GM21528 (cell line): ENCODE data around the gene PPIC.

ENCODE experiments used
- ATAC-seq: cut with Tn5 transposase; IDR thresholded peaks from one replicate; pipeline ENCODE4 v1.9.1; 2021; ENCODE audit warnings: mild to moderate bottlenecking, moderate library complexity; ENCODE audit not compliant: unreplicated experiment, low FRiP score

PPIC gene

DNA sequence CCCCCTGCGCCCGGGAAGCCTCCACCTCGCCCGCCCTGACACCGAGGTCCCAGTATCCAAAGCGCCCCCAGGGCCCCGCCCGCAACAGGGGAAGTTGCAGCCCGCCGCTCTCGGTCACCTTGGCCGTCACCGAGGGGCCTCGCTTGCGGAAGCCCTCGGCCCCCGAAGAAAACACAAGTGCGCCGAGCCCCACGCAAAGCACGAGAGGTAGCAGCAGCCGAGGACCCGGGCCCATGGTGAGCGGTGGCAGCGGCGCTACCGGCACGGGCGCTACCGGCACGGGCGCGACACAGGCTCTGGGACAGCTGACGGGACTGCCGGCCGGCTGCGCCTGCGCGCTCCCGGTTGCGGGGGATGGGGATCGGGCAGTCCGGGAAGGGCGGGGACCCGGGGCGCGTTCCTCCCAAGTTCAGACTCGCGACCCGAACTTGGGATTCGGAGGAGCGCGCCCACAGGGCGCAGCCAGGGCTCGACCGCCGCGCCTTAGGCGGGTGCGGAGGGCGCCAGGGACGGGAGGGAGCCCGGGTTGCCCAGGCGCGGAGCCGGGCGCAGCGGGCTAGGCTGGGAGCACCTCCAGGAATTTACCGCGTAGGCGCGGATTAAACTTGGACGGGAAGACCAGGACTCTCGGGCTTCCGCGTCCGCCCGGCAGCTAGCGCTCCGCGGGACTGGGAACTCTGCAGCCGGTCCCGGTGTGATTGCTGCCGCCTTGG lies at the start of gene PPIC:
Gene PPIC (minus strand): TSS at position 335 of the 713 bp plus-strand sequence. CDS start 100 bp downstream, at position 235.
- peak; percentile 76 for ATAC-seq

DNA sequence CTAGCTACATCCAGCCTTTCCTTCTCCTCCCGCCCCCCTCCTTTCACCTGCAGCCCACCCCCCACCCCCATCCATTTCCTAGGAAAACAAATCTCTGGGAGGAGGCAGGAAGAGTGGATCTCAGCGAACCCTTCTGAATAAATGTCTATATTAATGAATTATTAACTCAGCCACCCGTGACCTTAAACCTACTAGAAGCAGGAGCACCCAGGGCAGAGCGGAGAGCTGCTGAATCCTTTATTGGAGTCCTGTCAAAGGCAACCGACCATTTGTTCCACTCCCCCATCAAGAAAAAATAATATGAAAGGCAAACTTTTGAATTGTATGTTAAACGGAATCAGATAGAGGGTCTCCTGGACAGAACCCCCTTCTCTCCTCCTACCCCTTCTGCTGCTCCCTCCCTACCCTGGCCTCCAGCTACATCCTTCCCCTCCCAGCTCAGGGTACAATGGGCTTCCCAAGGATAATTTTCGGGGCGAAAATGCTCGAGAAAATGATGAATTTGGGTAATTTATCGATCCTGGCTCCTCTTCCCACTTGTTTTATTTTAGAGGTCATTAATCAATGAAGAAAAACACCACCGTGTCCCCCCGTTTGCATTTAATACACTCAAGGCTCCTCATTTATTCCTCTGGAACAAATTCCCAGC lies 49.2 kb upstream of the PPIC start:
- no peak for ATAC-seq

DNA sequence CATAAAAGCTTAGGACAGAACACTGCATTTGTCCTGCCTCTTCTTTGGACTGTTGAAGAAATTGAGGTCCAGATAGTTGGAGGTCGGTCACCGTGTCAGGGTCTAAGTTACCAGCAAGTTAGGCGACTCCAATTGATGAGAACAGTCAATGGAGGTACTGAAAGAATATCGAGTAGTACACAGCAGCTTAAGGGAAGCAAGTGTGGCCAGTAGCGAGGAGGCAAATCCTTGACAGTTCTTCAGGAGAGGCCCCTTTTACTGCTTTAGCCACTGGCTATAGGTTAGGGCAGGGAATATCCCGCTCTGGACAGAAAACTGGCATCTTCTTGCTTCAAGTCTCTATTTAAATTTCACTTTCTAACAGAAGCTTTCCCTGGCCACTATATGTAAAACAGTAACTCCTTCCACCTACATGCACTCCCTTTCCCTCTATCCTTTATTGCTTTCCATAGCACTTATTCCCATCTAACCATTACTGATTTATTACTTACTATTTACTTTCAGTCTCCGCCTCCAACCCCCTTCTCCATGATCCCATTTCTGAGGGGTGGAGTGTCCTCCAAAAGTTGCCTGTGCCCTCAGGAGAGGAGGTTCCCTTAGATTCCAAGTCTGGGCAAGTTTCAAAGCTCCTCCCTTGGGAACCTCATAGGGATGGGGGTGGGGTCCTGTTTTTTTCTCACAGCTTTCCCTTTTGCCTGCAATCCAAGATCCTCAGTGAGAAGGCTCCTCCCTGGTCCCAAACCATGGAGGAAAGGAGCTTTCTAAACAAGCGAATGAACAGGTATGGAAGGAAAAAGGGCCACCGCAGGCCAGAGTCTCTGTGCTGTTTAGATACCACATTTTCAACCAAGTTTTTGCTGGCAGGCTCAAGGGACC lies 48.4 kb upstream of the PPIC start:
- ATAC-seq, result no peak

DNA sequence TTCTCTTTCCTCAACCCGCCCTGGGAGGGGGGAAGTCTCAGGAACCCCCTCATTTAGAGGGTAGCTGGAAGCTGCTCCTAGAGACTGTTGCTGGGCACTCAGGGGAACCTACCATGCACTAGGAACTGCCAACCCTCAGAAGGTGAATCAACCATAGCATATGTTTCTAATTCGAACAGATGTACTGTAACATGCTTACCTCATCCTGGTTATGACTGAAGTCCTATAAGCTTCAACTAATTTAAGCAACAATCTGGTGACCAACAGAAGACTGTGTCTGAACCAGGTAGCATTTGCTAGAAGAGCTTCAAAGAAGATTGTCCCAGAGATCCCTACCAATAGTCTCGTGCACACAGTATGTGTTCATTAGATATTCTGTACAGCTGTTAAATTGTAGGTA lies 46.8 kb upstream of the PPIC start:
- no peak for ATAC-seq

DNA sequence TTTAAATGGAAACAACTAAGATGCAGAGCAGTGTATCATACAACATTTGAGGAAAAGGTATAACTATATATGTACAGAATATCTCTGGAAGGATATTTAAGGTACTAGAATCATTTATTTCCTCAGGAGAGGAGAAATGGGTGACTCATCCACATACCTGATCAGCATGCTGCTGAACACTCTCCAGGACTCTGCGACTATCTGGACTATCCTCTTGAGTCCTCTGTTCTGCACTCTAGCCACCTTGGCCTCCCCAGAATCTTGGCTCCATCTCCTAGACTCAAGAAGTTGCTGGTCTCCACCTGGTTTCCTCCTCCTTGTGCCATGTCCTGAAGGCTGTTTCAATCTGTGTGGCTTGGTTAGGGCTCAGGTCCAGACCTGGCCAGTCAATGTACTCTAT lies 43.7 kb upstream of the PPIC start:
- ATAC-seq, result no peak

DNA sequence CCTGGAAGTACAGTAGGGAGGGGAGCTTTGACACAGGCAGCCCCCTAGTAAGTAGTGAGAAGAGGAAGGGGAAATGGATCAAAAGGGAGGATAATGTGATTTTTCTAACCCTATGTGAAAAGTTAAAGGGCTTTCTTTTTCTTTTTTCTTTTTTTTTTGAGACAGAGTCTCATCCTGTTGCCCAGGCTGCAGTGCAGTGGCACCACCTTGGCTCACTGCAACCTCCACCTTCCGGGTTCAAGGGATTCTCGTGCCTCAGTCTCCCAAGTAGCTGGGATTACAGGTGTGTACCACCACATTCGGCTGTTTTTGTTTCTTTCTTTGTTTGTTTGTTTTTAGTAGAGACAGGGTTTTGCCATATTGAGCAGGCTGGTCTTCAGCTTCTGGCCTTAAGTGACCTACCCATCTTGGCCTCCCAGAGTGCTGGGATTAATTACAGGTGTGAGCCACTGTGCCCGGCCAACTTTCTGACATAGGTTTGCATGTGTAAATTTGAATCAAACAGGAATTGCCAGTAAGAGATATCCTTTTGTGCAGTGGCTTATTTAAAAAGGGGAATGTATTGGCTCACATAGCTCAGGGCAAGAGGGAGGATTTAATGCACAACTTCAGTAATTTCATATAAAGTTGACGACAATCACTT lies 39.1 kb upstream of the PPIC start:
- ATAC-seq, result no peak

DNA sequence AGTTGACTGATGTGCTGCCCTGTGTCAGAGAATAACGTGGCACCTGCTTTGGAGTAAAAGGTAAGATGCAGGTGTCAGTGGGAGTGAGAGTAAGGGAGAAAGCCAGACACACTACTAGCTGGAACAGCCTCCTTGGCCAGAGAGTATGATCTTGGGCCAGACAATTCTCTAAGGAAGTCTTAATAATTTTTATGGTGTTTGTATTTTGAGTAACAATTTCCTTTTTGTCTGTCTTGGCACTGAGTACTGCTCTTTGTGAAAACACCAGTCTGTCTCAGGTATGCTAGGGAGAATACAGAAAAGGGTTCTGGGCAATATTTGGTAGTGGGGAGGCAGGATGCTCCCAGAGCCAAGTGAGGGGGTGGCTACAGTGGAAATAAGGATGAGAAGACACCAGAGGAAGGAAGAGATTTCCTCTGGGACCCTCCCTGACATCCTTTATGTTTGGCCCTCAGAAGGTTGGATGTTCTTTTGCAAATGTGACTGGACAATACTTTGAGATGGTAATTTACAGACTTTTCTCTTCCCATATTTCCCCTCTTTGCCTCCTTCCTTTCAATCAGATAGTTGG lies 31.9 kb upstream of the PPIC start:
- no peak for ATAC-seq

DNA sequence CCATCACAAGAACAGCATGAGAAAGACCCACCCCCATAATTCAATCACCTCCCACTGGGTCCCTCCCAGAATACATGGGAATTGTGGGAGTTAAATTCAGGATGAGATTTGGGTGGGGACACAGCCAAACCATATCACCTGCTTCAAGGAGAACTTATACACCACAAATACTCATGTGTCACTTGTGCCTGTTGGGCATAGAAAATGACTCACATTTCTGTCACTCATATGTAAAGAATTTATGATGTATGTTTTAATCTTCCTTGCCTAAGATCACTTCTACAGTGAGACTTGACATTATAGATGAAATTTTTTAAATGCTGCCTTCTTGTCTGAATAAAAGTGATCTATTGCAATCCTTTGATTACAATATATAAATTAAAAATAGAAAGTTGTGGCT lies 29.5 kb upstream of the PPIC start:
- no peak for ATAC-seq

DNA sequence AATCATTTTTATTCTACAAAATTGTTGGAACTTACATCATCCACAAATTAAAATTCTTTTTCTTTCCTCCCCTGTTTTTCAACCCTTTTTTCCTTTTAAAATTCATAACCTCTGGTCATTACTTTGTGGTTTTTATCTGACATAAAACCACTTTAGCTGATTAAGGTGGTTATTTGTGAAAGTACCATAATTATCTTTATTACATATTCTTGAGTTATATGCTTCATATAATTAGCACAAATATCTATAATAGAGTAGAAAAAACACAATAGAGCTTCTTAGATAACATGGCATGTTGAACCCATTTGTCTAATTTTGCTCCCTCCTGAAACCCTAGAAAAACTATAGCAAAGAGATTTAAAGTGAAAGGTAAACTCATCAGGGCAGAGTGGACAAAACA lies 22.9 kb upstream of the PPIC start:
- no peak for ATAC-seq

DNA sequence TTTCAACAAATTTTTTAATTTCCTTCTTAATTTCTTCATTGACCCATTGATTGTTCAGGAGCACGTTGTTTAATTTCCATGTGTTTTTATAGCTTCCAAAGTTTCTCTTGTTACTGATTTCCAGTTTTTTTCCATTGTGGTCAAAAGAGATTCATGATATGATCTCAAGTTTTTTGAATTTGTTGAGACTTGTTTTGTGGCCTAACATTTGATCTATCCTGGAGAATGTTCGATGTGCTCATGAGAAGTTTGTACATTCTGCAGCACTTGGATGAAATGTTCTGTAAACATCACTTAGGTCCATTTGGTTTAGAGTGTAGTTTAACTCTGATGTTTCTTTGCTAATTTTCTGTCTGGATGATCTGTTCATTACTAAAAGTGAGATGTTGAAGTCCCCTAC lies 14.7 kb upstream of the PPIC start:
- no peak for ATAC-seq

DNA sequence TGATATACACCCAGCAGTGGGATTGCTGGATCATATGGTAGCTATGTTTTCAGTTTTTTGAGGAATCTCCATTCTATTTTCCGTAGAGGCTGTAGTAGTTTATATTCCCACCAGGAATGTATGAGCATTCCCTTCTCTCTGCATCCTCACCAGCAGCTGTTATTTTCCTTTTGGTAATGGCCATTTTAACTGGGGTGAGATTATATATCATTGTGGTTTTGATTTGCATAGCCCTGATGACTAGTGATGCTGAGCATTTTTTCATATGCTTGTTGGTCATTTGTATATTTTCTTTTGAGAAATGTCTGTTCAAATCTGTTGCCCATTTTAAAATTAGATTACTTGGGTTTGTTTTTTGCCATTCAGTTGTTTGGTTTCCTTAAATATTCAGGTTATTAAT lies 11.2 kb upstream of the PPIC start:
- ATAC-seq, result no peak

DNA sequence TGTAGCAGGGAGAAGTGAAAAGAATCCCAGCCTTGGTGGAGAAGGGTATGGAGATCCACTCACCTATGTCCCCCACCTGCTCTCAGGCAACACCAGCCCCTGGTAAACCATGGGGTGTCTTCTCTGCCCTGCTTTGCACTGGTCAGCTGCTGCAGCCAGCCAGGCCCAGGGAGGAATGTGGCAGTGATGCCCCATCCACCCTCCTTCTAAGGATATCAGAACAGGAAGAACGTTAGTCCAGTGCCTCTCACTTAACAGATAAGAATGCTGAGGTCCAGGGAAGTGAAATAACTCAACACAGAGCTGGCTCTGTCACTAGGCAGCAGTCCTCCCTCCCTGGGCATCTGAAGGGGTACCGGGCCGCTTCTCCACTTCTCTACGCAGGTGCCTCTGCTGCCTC lies 9.7 kb upstream of the PPIC start:
- no peak for ATAC-seq

DNA sequence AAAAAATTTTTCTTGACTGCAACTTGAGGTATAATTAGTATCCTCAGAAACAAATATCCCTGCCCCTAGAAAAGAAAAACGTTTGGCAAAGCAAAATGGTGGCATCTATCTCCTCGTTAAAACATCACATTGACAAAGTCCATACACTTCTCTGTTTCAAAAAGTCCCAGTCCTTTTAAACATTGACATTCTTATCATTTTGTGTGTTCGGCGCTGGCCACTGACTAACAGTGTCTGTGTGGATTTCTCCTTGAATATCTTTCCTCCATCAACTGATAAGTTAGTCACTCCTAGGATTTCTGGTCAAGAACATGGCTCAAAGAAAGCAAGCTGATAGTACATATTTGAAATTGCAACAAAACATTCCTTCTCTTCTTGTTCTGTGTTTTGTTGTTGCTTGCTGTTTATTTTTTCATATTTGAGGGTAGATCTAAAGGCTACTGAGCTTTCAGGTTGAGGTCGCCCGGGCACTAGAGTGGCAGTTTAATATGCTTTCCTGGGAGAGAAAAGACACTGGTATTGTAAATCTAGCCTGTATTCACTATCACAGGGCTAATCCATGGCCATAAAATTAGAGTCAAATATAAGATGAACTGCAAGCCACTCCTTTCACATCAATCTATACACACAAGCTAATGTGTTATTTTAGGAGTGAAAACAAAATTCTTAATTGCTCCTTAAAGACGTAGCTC lies 8.5 kb upstream of the PPIC start:
- no peak for ATAC-seq

DNA sequence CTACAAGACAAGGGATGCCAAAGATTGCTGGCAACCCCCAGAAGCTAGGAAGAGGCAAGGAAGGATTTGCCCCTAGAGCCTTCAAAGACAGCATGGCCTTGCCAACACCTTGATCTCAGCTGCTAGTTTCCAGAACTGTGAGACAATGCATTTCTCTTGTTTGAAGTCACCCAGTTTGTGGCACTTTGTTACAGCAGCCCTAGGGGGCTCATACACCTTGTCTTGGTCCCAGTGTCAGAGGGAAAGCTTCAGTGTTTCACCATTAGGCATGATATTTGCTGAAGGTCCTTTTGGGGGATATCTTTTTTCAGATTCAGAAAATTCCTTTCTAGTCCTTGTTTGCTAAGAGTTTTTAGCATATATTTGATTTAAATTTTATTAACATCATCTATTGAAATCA lies 3.1 kb upstream of the PPIC start:
- no peak for ATAC-seq

DNA sequence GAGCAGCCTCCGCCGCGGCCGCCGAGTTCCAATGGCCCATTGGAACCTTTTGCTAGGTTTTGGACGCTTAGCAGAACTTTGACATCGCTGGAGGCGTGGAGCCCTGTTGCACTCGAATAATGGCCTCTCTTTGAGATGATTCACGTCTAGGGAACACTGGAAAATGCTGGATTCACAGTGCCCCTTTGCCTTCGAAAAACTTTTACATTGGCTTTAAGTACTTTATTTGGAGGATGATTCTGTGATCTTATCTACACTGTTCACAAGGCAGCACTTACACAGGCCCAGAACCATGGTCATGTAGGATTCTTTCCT lies 536 bp upstream of the PPIC start:
- no peak for ATAC-seq

DNA sequence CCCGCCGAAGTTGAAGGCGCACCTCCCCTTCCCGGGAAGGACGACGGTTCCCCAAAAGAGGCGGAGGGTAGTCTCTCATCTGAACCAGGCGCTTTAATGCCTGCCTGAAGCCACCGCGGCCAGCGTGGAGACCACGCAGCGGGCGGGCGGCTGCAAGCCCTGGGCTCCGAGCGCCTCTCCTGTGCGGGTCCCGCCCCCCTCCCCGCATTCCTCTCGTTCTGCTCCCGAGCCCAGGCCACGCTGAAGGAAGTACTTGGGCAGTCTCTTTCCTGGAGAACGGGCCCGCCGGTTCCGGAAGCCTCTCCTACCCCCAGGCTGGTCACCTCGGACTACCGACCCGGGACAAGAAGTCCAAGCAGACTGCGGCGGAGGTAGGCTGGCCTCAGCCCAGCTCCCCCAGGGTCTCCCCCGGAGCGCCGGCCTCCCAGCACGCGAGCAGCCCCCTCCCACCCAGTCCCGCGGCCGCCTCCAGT lies 571 bp downstream of the PPIC start:
- ATAC-seq, result peak; percentile 26

DNA sequence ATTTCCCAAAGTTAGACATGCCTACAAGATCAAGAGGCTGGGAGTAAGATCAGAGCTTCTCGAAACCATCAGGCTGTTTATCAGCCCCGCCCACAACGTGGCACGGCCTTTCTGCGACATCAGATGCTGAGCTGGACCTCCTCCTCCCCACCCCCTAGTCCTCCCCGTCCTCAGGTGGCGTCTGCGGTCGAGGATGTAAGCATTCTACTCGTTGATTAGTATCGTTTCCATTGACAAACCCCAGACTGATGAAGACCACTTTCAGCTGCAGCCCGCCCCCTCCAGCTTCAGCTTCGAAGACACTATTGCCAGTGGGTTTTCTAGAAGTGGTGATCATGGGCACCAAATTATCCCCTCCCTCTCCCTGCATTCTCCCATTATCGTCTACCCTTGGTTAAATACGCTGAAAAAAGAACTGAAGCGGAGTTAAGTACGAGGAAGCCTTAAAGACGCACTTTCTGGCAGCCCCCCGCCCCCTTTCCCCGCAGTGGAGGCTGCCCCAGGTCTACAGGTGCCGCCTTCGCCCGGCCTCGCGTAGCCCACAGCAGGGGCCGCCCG lies 1.1 kb downstream of the PPIC start:
- no peak for ATAC-seq

DNA sequence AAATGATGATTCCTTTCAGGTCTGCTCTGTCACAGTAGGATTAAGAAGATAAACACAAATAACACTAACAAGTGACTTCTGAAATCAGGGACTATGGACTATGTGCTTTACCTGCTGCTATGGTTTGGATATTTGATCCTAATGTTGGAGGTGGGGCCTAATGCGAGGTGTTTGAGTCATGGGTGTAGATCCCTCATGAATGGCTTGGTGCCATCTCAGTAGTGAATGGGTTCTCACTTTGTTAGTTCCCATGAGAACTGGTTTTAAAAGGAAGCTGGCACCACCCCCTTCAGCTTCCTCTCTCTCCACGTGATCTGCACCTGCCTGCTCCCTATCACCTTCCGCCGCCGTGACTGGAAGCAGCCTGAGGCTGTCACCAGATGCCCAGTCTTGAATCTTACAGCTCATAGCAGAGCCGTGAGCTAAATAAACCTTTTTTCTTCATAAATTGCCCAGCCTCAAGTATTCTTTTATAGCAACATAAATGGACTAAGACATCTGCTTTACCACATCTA lies 3.3 kb downstream of the PPIC start:
- ATAC-seq, result no peak

DNA sequence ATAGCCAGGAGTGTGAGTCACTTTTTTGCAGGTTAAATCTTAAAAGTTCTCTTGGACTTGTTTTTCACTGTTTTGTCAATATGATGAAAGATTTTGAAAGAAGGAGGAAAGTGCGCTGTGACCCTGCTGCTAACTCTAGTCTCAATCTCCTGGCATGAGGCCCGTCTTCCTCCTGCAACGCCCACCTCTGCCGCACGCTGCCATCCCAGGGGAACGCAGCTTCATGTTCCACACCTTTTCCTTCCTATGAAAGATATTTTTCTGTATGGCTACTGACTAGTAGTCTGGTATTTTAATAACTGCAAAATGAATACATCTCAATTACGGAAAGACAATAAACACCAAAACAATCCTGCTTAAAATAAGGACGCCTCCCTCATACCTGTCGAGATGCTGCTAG lies 8.3 kb downstream of the PPIC start:
- no peak for ATAC-seq

DNA sequence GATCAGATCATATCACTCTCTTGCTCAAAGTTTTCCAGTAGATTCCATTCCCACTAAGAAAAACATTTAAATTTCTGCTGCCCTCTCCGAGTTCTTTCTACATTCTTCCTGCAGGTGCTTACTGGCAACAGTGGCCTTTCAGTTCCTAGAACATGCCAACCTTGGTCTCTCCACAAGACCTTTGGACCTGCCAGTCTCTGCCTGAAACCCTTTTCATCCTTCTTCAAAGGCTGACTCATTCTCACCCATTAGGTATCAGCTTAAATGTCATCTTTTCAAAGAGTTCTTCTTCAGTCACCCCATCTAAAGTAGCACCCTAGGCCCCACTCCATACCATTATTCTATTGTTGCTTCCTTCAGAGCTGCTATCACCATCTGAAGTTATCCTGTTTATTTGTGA lies 21.8 kb downstream of the PPIC start:
- ATAC-seq, result no peak
